HL-60 (cell line): ENCODE results near the gene DAZAP1.

Source experiments
- DNase-seq, 2 experiments: peaks; one replicate each; pipeline ENCODE4 v3.0.0-alpha.2; 2010 to 2020; ENCODE audit warnings: low read depth in 1 of 2, low spot score in 1 of 2
- H3K27ac ChIP-seq: fragments of 250-450 bp; sonication (Bioruptor Pico); replicated peaks from 2 replicates; pipeline ENCODE4 v1.5.1; 2020; ENCODE audit warnings: mild to moderate bottlenecking, moderate library complexity
- H3K27me3 ChIP-seq: fragments of 250-450 bp; sonication (Bioruptor Pico); 2 replicates; pipeline ENCODE4 v1.5.1; 2021; ENCODE audit warnings: mild to moderate bottlenecking, moderate library complexity; ENCODE audit not compliant: insufficient read depth, poor library complexity, severe bottlenecking
- H3K4me3 ChIP-seq: replicated peaks from 2 replicates; pipeline ENCODE4 v1.5.1; 2011; ENCODE audit warnings: mild to moderate bottlenecking, control low read depth, low read length; ENCODE audit not compliant: insufficient read depth
- CTCF ChIP-seq: IDR thresholded peaks from one replicate; pipeline ENCODE4 v1.5.1; 2011; ENCODE audit warnings: low read length, control low read depth, inconsistent platforms; ENCODE audit not compliant: insufficient read depth
- GABPA ChIP-seq: IDR thresholded peaks from 2 replicates; pipeline ENCODE4 v1.6.1; 2012; ENCODE audit warnings: low read depth
- POLR2AphosphoS5 ChIP-seq: IDR thresholded peaks from 2 replicates; pipeline ENCODE4 v1.6.1; 2012; ENCODE audit warnings: low read depth
- REST ChIP-seq: IDR thresholded peaks from 2 replicates; pipeline ENCODE4 v1.6.1; 2012; ENCODE audit warnings: low read depth; ENCODE audit not compliant: insufficient replicate concordance
- SPI1 ChIP-seq: IDR thresholded peaks from 2 replicates; pipeline ENCODE4 v1.6.1; 2012; ENCODE audit warnings: low read depth, mild to moderate bottlenecking, borderline replicate concordance

Gene DAZAP1

GRCh38 chr19:1434577-1435060 lies 27.2 kb downstream of the DAZAP1 start:
- H3K27me3 ChIP-seq, result no peaks in the 10 kb centered on the region
- H3K27ac ChIP-seq, result no peak overlapping the region
- H3K4me3 ChIP-seq, result no peak overlapping the region
- TF ChIP-seq CTCF, result no peak
- TF ChIP-seq REST, result no peak
- DNase-seq, result no peak

GRCh38 chr19:1435378-1435989 lies 28.1 kb downstream of the DAZAP1 start:
- H3K27me3 ChIP-seq, result no peaks in the 10 kb centered on the region
- TF ChIP-seq SPI1 (no peak), POLR2AphosphoS5 (peak; percentile 48; the same call in 1 of the 2 replicates), CTCF (no peak), REST (no peak), GABPA (no peak)
- H3K27ac ChIP-seq, result no peak overlapping the region
- DNase-seq, result no peak
- no peak overlapping the region for H3K4me3 ChIP-seq

- DNase-seq, result no peak
- TF ChIP-seq SPI1, result no peak
- TF ChIP-seq POLR2AphosphoS5, result no peak
- TF ChIP-seq CTCF, result no peak
- no peak for TF ChIP-seq REST
- no peak for TF ChIP-seq GABPA
- Histone ChIP-seq H3K4me3 (no peak overlapping the region), H3K27ac (peak overlapping the region; percentile 94), H3K27me3 (no peaks in the 10 kb centered on the region)
Observed at GRCh38 chr19:1437609-1438008, 30.2 kb downstream of the DAZAP1 start.
